Astrocyte (in vitro differentiated cells and primary cell): ENCODE measurements around the gene IMPDH1. TPM values are rescaled to one million over a fixed set of nuclear protein-coding genes. Genes with fewer than 3 reads are reported as not detected.
A peak's percentile ranks its signal among the peaks of the same experiment; 100 is the strongest.

Experiments used
- DNase-seq: peaks from one replicate; pipeline ENCODE4 v3.0.0-alpha.2; 2010; ENCODE audit warnings: low read depth
- FAIRE-seq: peaks from 2 replicates; lab custom pipeline; 2011; peaks lifted over from hg19 to GRCh38; lab: Jason Lieb, UNC
- H2AFZ ChIP-seq: 2 replicates; pipeline ENCODE4 v1.6.0; 2012; ENCODE audit warnings: low read depth, low read length, inconsistent platforms
- H3K27ac ChIP-seq: 2 replicates; pipeline ENCODE4 v1.5.1; 2011; ENCODE audit warnings: low read depth, low read length, inconsistent platforms
- H3K27me3 ChIP-seq: 2 replicates; pipeline ENCODE4 v1.6.0; 2011; ENCODE audit warnings: low read length, inconsistent platforms; ENCODE audit not compliant: insufficient read depth
- H3K36me3 ChIP-seq: 2 replicates; pipeline ENCODE4 v1.5.1; 2011; ENCODE audit warnings: low read length, inconsistent platforms; ENCODE audit not compliant: insufficient read depth
- H3K4me1 ChIP-seq: 2 replicates; pipeline ENCODE4 v1.5.1; 2011; ENCODE audit warnings: low read length, inconsistent platforms; ENCODE audit not compliant: insufficient read depth
- H3K4me2 ChIP-seq: 2 replicates; pipeline ENCODE4 v1.6.0; 2012; ENCODE audit warnings: low read length, inconsistent platforms
- H3K4me3 ChIP-seq: 2 replicates; pipeline ENCODE4 v1.5.1; 2011; ENCODE audit warnings: low read depth, mild to moderate bottlenecking, low read length, inconsistent platforms; ENCODE audit not compliant: insufficient read depth
- H3K79me2 ChIP-seq: 2 replicates; pipeline ENCODE4 v1.6.0; 2012; ENCODE audit warnings: mild to moderate bottlenecking, low read length, inconsistent platforms; ENCODE audit not compliant: insufficient read depth
- H3K9ac ChIP-seq: 2 replicates; pipeline ENCODE4 v1.6.0; 2012; ENCODE audit warnings: mild to moderate bottlenecking, low read length, inconsistent platforms
- H3K9me3 ChIP-seq: 2 replicates; pipeline ENCODE4 v1.5.1; 2012; ENCODE audit warnings: low read depth, mild to moderate bottlenecking, low read length, inconsistent platforms; ENCODE audit not compliant: insufficient read depth
- H4K20me1 ChIP-seq: 2 replicates; pipeline ENCODE4 v1.6.0; 2012; ENCODE audit warnings: low read length, inconsistent platforms; ENCODE audit not compliant: insufficient read depth
- H3K27ac Mint-ChIP-seq: one replicate; pipeline ENCODE4 v1.8.0; 2021; ENCODE audit warnings: mild to moderate bottlenecking, mixed read lengths; ENCODE audit not compliant: unreplicated experiment
- H3K27me3 Mint-ChIP-seq: one replicate; pipeline ENCODE4 v1.8.0; 2021; ENCODE audit warnings: low read depth, mixed read lengths; ENCODE audit not compliant: unreplicated experiment
- H3K36me3 Mint-ChIP-seq: one replicate; pipeline ENCODE4 v1.8.0; 2021; ENCODE audit warnings: low read depth, mixed read lengths; ENCODE audit not compliant: unreplicated experiment
- H3K4me1 Mint-ChIP-seq: one replicate; pipeline ENCODE4 v1.8.0; 2021; ENCODE audit warnings: low read depth, mixed read lengths; ENCODE audit not compliant: unreplicated experiment
- H3K4me3 Mint-ChIP-seq: one replicate; pipeline ENCODE4 v1.8.0; 2021; ENCODE audit warnings: mild to moderate bottlenecking, moderate library complexity, mixed read lengths; ENCODE audit not compliant: unreplicated experiment
- H3K9me3 Mint-ChIP-seq: one replicate; pipeline ENCODE4 v1.8.0; 2021; ENCODE audit warnings: mild to moderate bottlenecking, mixed read lengths; ENCODE audit not compliant: unreplicated experiment
- EZH2 ChIP-seq: IDR thresholded peaks from 2 replicates; pipeline ENCODE4 v1.6.1; 2012; ENCODE audit warnings: mild to moderate bottlenecking, low read length, inconsistent platforms; ENCODE audit not compliant: insufficient read depth
- total RNA-seq: library from RNA; stranded (reverse); gene quantifications from 2 replicates; pipeline ENCODE4 v1.2.1, GENCODE V29; 2021
- TF ChIP-seq, protein P1 (sequence below): IDR thresholded peaks from 2 replicates; pipeline ENCODE4 v1.5.1; 2011; ENCODE audit warnings: low read depth, mild to moderate bottlenecking, inconsistent platforms, low read length, moderate library complexity; ENCODE audit not compliant: insufficient read depth

IMPDH1 gene
- total RNA-seq, 1 donor from 2014 or later, result 43.9 TPM

DNA sequence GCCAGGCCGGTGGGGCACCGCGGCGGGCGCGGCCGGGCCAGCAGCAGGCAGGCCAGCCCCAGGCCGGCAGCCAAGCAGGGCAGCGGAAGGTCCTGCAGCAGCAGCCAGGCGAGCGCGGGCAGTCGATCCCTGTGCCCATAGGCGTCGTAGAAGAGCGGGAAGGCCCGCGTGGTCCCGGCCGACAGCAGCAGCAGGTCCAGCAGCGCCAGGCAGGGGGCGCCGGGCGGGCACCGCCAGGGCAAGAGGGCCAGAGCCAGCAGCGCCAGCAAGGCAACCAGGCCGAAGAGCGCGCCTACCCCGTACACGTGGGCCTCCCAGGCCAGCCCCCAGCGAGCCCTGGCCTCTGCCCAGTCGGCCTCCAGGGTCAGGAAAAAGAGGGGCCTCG, 57.6 kb downstream of the IMPDH1 start:
- Mint-ChIP-seq H3K27ac (no peak overlapping the region), H3K4me3 (no peak overlapping the region), H3K4me1 (no peaks in the 10 kb centered on the region), H3K36me3 (peaks cover 2% of the 10 kb centered on the region), H3K27me3 (peaks cover 66% of the 10 kb centered on the region), H3K9me3 (no peaks in the 10 kb centered on the region)
- TF ChIP-seq EZH2, result peak; percentile 9
- TF ChIP-seq, protein P1, sequence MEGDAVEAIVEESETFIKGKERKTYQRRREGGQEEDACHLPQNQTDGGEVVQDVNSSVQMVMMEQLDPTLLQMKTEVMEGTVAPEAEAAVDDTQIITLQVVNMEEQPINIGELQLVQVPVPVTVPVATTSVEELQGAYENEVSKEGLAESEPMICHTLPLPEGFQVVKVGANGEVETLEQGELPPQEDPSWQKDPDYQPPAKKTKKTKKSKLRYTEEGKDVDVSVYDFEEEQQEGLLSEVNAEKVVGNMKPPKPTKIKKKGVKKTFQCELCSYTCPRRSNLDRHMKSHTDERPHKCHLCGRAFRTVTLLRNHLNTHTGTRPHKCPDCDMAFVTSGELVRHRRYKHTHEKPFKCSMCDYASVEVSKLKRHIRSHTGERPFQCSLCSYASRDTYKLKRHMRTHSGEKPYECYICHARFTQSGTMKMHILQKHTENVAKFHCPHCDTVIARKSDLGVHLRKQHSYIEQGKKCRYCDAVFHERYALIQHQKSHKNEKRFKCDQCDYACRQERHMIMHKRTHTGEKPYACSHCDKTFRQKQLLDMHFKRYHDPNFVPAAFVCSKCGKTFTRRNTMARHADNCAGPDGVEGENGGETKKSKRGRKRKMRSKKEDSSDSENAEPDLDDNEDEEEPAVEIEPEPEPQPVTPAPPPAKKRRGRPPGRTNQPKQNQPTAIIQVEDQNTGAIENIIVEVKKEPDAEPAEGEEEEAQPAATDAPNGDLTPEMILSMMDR, result no peak
- no peak for DNase-seq
- Histone ChIP-seq H3K4me2 (no peak overlapping the region), H3K27me3 (peaks cover 67% of the 10 kb centered on the region), H3K36me3 (no peaks in the 10 kb centered on the region), H4K20me1 (no peaks in the 10 kb centered on the region), H3K9me3 (no peaks in the 10 kb centered on the region), H3K4me3 (no peak overlapping the region), H2AFZ (peak overlapping the region; percentile 34), H3K27ac (no peak overlapping the region), H3K4me1 (no peaks in the 10 kb centered on the region), H3K9ac (no peak overlapping the region), H3K79me2 (no peaks in the 10 kb centered on the region)
- no peak for FAIRE-seq

DNA sequence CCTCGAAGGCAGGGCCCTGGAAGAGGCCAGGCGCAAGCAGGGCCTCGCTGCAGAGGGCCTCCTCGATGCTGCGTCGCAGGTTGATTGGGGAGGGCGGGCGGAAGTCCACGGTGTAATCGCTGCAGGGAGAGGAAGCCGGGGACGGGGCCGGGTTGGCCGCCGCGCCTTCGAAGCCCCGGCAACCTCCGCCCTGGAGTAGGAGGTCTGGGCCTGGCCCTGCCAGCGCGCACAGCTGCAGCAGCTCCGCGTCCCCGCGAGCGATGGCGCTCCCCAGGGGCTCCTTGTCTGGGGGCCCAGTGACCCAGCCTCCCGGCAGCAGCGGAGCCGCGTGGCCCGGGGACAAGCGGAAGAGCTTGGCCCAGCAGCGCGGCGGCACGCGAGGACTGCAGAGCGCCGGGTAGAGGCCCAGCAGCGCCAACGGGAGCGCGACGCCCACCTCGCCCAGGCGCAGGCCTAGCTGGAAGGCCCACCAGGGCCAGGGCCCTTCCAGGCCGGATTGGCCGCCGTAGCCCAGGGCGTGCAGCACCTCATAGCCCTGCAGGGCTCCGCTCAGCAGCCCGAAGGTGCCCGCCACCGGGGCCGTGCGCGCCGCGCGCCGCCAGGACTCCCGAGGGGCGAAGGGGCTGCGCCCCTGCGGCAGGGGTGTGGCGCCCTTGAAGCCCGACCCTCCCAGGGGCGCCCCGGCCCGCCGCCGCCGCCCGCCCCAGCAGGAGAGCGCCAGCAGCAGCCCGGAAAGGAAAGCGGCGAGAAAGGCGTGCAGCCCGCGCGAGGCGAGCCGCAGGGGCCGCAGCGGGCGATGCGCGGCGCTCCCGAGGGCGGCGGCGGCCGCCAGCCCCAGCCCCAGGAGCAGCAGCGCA, 58.3 kb downstream of the IMPDH1 start:
- Histone ChIP-seq H3K4me1 (no peaks in the 10 kb centered on the region), H2AFZ (peak overlapping the region; percentile 34), H3K27ac (no peak overlapping the region), H3K9ac (no peak overlapping the region), H3K27me3 (peaks cover 63% of the 10 kb centered on the region), H3K79me2 (no peaks in the 10 kb centered on the region), H3K4me2 (peak overlapping the region; percentile 22), H4K20me1 (no peaks in the 10 kb centered on the region), H3K36me3 (no peaks in the 10 kb centered on the region), H3K9me3 (no peaks in the 10 kb centered on the region), H3K4me3 (no peak overlapping the region)
- TF ChIP-seq, protein P1, result no peak
- TF ChIP-seq EZH2, result peak; percentile 81
- DNase-seq (no peak), FAIRE-seq (no peak)
- peaks cover 66% of the 10 kb centered on the region for H3K27me3 Mint-ChIP-seq
- no peak overlapping the region for H3K27ac Mint-ChIP-seq
- H3K4me1 Mint-ChIP-seq, result no peaks in the 10 kb centered on the region
- H3K9me3 Mint-ChIP-seq, result no peaks in the 10 kb centered on the region
- H3K4me3 Mint-ChIP-seq, result no peak overlapping the region
- peaks cover 2% of the 10 kb centered on the region for H3K36me3 Mint-ChIP-seq

DNA sequence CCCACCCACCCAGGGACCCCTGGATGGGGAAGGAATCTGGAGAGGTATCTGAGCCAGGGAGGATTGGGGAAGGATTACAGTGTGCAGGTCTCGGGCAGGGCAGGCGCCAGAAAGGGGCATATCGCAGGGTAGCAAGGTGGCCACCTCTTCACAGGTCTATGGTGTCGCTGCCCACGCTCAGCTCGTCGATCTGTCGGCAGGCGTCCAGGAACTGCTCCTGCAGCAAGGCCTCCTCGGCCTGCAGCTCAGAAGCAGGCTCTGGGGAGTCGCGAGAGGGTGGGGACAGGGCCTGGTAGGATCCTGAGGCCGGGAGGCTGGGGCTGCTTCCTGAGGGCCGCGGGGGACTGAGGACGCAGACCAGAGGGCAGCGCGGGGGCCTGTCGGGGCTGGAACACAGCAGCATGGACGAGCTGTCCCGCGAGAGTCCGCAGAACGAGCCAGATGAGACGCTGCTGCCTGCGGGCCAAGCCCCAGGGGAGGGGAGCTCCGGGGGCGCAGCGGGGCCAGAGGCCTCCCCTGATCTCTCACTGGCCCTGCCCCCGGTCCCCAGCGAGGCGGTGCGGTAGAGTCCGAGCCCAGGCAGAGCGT, 59.0 kb downstream of the IMPDH1 start:
- Histone ChIP-seq H3K9me3 (no peaks in the 10 kb centered on the region), H2AFZ (no peak overlapping the region), H3K4me1 (no peaks in the 10 kb centered on the region), H3K9ac (no peak overlapping the region), H3K27me3 (peaks cover 63% of the 10 kb centered on the region), H4K20me1 (no peaks in the 10 kb centered on the region), H3K27ac (no peak overlapping the region), H3K36me3 (no peaks in the 10 kb centered on the region), H3K4me3 (no peak overlapping the region), H3K4me2 (no peak overlapping the region), H3K79me2 (no peaks in the 10 kb centered on the region)
- Mint-ChIP-seq H3K27ac (no peak overlapping the region), H3K4me1 (no peaks in the 10 kb centered on the region), H3K4me3 (no peak overlapping the region), H3K36me3 (peaks cover 2% of the 10 kb centered on the region), H3K9me3 (no peaks in the 10 kb centered on the region), H3K27me3 (peaks cover 64% of the 10 kb centered on the region)
- TF ChIP-seq, protein P1, result no peak
- TF ChIP-seq EZH2, result no peak
- FAIRE-seq, result no peak
- no peak for DNase-seq
